Body of pancreas (tissue), 4 donors: ENCODE measurements around the gene ZNF611.

Experiments used
- CTCF ChIP-seq, 7 experiments: fragments of 450-650 bp in 4 of 7; fragments of 200-600 bp in 3 of 7; sonication (generic) in 3 of 7; IDR thresholded peaks; one replicate each; pipeline ENCODE4 v1.5.1; 2016 to 2019; ENCODE audit warnings: antibody characterized with exemption in 7 of 7
- POLR2A ChIP-seq, 3 donors: fragments of 450-650 bp; IDR thresholded peaks; one replicate each; pipeline ENCODE4 v1.6.1; 2016; ENCODE audit warnings: antibody characterized with exemption in 3 of 3, mild to moderate bottlenecking in 2 of 3

GRCh38 chr19:52725528-52725961, 9.3 kb downstream of the ZNF611 start:
- TF ChIP-seq POLR2A (IDR thresholded peaks at IDR 0.05): no peak
- TF ChIP-seq CTCF (IDR thresholded peaks at IDR 0.05): no peak
